ENCODE results near the gene NDFIP2.
A peak's percentile ranks its signal among the peaks of the same experiment; 100 is the strongest.

Gene NDFIP2, protein sequence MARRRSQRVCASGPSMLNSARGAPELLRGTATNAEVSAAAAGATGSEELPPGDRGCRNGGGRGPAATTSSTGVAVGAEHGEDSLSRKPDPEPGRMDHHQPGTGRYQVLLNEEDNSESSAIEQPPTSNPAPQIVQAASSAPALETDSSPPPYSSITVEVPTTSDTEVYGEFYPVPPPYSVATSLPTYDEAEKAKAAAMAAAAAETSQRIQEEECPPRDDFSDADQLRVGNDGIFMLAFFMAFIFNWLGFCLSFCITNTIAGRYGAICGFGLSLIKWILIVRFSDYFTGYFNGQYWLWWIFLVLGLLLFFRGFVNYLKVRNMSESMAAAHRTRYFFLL

DNA sequence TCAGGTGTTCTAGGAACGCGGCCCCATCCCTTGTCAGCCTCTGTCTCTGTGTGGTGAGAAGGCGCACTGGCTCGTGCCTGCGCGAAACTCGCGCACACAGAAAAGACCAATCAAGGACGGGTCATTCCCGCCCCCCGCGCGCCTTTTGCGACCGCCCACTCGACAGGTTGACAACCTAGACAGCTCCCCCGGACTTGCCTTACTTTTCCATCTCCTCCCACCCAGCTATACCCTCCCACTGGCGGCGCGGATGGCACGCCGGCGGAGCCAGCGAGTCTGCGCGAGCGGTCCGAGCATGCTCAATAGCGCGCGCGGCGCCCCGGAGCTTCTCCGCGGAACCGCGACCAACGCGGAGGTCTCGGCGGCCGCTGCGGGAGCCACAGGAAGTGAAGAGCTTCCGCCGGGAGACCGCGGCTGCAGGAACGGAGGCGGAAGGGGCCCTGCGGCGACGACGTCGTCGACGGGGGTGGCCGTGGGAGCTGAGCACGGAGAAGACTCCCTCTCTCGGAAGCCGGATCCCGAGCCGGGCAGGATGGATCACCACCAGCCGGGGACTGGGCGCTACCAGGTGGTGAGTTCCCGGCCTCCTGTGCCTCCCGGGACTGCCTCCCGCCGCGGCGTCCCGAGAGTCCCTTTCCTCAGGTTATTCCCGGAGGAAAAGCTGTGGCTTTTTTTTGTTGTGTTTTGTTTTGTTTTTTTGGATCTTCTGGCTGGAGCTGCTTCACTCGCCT is at the start of gene NDFIP2:
NDFIP2 (plus strand) TSS at position 202 of the 731 bp plus-strand sequence; CDS start at position 251, 49 bp downstream.
- DNase-seq, result peak; percentile 72

DNA sequence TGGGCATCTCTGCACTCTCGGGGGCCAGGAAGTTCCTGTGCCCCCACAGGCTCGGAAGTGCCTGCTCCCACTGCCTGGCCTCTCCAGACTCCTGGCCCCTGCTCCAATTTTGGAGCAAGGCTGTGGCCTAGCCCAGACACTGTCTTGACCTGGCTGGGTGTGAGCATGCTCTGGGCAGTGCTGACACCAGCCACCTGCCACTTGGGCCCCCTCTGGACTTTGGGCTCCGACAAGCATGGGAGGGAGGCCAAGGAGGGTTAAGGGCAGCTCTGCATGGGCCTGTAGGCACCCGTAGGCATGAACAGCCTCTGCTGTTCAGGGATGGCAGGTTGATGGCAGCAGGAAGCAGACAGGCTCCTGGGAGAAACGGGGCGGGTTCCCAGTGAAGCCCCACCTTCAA is 48.9 kb upstream of the NDFIP2 start:
- no peak for DNase-seq

DNA sequence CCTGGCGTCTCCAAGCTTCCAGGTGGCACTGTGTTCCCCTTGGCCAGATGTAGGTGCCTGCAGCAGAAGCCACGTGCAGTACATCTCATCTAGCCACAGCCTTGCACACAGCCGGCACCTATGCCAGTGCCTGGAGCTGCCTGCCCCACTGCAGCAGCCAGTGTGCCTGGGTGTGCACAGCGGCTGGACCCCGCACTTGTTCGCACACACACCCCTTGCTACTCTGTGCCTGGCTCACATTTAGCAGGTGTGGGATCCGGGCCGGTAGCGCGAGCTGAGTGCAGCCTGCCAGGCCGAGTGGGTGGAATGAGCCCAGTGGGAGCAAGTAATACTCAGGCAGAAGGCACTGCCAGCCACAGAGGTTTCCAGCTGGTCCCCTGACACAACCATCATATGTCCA is 48.0 kb upstream of the NDFIP2 start:
- DNase-seq, result no peak

DNA sequence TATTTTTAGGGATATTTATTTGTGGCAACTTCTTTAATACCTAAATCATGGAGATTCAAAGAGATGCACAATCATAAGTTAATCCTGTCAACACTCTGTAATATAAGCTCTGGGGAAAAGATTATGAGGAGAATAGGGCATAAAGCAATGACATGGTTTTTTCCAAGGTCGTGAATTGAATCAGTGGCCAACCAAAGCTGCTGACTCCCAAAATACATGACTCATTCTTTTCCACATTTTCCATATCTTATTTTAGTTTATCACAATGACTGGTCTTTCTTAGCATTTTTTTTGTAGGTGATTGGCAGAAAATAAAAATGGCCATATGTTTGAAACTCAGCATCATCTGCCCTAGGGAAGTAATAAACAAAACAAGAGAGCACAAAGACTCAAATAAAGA is 46.4 kb upstream of the NDFIP2 start:
- DNase-seq, result no peak

DNA sequence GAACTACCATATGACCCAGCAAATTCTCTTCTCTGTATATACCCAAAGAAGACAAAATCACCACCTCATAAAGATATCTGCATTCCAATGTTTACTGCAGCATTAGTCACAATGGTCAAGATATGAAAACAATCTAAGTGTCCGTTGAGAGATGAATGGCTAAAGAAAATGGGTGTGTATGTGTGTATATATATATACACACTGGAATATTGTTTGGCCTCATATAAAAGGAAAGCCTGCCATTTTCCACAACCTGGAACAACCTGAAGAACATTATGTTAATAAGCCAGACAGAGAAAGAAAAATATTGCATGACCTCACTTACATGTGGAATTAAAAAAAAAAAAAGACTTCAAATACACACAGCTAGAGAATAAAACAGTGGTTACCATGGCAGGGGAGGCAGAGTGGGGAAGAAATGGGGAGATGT is 45.4 kb upstream of the NDFIP2 start:
- DNase-seq, result no peak

DNA sequence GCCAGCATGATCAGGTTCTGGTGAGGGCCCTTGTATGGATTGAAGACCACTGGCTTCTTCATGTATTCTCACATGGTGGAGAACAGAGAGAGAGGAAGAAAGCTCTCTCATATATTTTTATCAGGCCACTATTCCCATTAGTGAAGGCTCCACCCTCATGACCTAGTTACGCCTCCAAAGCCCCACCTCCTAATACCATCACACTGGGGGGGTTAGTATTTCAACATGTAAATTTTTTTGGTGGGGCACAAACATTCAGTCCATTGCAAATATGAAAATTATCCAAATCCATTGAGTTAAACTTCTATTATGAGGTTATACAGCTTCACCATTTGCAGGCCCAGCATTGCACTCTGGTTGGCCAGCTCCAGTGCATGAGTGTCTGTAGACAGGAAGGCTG is 41.7 kb upstream of the NDFIP2 start:
- DNase-seq, result no peak

DNA sequence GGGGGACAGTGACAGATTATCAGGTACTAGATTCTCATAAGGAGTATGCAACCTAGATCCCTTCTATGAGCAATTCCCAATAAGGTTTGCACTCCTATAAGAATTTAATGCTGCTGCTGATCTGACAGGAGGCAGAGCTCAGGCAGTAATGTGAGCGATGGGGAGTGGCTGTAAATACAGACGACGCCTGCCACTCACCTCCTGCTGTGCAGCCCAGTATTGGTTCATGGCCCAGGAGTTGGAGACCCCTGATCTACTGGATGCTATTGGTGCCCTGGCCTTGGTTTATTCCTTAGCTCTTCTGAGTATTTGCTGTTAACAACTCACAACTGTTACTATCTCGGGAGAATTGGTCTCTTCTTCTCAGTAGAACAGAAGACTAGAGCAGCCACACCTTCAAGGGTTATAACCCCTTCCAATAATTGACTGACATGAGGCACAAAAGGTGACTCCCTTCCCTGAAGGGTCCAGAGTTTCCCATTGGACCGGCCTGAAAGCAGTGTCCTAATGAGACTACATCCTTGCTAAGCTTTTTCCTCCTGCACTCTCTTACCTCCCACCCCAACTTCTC is 39.9 kb upstream of the NDFIP2 start:
- DNase-seq, result no peak

DNA sequence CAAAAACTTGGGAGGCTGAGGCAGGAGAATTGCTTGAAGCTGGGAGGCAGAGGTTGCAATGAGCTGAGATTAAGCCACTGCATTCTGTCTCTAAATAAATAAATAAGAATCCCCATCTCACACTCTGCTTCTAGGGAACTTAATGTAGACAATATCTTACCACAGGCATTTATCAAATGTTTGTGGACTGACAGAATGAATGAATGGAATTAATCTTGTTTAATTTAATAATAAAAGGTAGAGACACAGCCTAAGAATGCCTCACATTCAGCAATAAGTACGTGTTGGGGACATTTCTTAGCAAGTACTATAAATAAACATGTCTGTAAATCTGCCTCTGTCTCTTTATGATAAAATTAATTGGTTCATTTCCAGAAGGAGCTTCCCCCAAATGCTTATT is 38.7 kb upstream of the NDFIP2 start:
- no peak for DNase-seq

DNA sequence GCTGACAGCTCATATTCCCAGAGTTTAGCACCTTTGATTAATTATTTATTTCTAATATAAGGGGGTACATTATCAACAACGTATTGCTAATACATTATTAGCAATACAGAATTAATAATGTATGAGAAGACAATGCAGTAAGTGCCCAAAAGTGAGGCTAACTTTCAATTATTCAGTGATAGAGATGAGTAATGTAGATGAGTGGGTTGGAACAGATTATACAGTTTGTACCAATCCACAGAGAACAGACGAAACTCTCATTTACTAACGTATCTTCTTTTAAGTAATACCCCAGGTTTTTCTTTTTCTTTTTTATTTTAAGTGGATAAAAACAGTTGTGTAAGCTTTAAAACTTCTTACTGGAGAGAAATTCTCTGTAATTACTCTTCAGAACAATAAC is 38.2 kb upstream of the NDFIP2 start:
- no peak for DNase-seq

DNA sequence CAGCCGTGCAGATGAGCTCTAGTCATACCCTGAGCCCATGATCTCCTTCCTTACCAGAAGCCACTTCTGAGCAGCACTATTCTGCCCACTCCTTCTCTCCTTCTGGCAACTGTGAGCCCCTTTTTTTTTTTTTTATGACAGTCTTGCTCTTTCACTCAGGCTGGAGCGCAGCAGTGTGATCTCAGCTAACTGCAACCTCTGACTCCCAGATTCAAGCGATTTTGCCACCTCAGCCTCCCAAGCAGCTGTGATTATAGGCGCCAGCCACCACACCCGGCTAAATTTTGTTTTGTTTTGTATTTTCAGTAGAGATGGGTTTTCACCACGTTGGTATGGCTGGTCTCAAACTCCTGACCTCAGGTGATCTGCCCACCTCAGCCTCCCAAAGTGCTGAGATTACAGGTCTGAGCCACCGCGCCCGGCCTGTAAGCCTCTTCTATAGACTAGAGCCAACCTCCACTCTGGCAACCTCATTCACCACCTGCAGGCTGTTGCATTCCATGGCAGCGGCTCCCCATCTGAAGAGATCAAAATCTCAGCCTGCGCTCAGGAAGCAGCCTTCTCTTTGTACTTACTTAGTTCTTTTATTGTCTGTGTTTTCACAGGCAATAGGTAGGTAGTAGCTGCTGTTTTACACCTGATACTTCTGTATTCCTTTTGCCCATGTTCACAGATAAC is 34.8 kb upstream of the NDFIP2 start:
- no peak for DNase-seq

DNA sequence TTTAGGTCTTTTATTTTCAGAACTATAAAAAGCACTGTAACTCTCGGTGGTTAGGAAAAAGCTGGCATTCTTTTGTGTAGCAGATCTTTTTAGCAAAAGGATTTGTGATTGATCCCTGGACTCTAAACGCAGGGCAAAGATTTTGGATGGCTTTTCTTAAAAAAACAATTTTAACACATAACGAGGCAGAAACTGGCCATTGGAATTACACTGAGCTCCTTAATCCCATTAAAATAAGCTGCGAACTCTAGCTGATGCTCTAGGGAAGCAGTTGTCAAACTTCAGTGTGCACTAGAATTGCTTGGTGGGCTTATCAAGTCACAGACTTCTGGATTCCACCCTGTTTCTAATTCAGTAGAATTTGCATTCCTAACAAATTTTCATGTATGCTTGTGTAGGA is 33.8 kb upstream of the NDFIP2 start:
- no peak for DNase-seq

DNA sequence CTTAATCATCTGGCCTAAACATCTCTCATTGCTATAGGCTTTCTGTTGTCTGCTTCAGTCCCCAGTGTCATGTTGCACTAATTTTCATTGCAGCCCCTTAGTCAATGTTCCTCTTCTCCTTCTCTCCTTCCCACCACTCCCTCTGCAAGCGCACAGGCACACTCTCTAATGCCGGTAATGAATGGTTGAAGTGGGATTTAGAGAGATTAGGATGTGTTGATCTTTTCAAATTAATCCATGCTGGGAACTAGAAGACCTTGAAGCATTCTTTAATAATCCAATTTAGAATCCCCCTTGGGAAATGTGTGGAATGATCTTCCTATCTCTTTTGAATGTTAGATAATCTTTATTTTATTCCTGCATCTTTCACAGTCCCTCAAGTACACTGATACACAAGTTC is 33.2 kb upstream of the NDFIP2 start:
- DNase-seq, result no peak

DNA sequence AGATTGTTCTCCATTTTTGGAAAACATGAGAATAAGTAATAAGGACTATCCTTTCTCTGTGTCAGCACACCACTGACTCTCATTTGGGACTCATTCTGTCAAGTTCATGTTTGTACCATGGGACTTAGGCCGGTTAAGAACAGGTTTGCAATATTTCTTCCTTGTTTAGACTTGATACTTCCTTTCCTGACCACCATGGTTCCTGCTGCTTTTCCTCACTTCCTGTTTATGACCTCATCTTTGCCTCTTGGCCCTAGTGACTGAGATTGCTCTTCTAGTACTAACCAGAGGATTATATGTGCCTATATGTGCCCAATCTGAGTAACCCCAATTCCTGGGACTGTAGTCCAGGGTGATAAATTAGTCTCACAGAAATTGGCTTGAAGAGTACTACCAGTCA is 32.5 kb upstream of the NDFIP2 start:
- DNase-seq, result no peak

DNA sequence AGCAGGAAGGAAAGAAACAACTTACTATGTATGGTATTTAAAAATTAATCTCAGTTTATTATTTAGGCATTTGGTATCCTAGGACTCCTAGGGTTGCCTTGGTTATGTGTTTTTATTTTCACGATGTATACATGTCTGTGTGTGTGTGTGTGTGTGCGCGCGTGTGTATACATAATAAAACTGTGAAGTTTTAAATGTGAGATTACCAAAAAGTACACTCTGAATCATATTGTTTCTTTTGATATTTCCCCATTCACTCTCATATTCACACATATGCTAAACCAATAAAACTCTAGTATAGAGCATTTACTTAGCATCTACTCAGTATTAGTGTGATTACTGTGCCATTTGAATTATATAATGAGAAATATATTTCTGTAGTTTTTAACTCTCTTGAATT is 30.8 kb upstream of the NDFIP2 start:
- DNase-seq, result no peak

DNA sequence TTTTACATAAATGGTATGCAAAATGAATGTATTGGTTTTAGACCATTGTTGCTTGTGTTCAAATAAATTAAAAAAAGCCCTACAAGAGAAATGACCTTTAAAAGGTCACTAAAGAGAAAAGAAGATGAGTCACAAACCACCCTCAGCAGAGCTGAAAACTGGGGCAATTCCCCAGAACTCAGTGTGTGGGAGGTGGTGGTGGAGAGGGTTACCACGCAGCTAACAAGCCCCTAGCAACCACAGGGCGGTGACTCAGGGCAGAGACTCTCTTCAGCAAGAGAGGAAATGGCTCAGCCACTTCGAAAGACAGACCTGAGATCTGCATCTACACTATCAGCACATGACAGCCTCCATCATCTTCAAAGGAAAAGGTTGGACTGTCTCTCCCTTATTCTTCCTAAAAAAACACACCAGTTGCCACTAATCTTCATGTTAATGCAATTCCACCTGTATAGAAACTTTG is 29.4 kb upstream of the NDFIP2 start:
- DNase-seq, result no peak

DNA sequence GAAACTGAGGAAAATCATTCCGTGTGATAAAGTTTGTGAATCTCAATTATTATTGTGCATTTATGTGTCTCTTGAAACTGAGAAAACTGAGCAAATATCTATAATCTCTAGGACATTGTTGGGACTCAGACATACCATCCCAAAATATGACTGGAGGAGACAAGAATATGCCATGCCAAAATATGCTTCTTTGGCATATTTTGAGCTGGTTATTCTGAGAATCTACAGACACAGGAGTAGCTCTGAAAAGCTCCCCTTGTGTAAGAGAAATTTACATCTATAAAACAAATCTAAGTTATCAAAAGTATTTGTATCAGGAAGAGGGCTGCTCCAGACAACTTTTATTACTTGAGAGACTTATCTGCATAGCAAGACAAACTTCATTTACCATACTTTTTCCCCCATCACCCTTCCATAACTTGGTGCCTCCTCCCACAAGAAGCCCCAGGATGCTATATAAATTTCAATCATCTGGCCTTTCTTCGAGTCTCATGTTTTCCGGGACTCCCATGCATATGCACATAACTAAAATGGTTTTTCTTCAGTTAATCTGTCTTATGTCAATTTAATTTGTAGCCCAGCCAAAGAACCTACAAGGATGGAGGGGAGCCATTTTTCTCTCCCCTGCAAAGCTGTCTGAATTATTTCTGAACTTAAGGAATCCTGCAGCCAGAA is 28.6 kb upstream of the NDFIP2 start:
- no peak for DNase-seq

DNA sequence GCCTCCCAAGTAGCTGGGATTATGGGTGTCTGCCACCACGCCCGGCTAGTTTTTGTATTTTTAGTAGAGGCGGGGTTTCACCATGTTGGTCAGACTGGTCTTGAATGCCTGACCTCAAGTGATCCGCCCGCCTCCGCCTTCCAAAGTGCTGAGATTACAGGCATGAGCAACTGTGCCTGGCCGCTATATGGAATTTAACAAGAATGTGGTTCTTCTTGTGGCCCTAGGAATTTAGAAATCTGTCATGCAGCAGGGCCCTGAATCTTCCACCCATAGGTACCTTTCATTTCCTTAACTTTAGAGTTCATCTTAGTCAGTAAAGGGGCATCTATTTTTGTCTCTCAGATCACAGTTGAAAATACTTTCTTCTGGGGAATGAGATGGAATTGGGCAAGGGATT is 25.6 kb upstream of the NDFIP2 start:
- DNase-seq, result no peak

DNA sequence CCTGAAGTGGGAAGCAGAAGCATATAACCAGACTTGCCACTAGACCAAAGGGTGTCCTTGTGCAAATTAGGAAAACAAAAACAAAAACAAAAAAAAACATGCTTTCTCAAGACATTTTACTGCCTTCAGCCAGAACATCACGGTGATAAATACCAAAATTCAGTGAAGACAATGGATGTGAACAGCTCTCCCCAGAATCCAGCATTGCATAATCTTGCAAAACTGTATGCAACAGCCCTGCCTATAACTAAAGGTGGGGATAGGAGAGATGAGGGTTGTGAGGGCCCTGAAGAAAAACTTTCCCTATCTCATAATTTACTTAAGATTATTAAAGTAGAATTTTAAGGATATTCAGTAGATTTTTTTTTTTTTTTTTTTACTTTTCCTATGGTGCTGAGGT is 24.9 kb upstream of the NDFIP2 start:
- no peak for DNase-seq

DNA sequence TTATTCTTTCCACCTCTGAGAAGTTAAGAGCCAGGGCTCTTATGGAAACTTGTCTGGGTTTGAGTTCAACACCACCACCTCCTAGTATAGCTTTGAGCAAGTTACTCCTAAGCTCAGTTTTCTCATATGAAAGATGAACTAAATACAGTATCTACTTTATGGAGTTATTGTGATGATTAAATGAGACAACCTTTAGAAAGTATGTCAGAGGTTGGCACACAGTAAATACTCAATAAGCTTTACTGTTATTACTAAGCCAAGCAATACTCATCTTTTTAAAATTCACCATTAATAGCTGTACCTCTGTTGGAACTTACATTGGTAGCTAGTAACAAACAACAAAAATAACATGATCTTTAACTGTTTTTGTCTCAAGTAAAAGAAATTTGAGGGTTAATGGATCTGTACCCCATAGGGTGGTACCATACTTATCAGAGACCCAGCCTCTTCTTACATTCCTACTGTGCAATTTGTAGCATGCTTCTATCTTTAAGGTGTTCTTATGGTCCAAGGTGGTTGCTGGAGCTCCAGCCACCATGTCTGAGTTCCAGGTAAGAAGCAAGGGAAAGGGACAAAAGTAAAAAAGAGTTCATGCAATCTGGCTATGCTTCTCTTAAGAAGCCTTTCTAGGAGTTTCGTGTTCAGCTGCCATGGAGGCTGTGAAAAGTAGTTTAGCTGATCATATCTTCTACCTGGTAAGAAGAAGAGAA is 24.1 kb upstream of the NDFIP2 start:
- DNase-seq, result no peak

DNA sequence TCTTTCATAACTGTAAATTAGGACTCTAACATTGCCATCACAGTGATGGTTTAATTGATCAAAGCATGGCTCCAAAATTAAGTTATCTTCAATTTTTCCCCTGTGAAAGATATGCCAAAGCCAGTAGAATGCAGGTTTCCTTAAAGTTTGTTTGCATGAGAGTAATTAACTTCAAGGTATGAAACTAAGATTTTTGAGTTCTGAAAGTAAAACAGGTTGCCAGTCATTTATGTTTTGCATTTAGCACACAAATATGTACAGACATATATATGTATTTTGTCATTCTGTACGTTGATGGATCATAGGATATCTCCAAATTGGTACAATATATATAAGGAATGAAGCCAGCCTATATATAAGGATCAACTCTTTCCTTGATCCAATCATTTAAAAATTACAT is 23.6 kb upstream of the NDFIP2 start:
- DNase-seq, result no peak

DNA sequence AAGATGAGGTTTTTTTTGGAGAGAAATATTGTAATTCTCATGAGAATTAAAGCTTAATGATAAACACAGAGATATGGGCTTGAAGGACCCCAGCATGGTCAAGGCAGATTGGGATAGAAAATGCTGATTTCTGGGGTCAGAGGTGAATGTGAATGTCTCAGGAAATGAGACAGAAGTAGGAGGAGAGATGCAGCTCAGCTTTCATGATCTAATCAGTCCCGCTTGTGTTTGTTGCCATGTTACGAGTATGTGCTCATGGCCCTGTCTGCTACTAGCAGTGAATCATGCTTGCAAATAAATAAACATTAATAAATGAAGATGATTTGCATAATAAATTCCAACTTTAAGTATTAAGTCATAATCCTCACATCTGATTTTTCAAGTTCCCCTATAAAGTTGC is 23.0 kb upstream of the NDFIP2 start:
- no peak for DNase-seq

DNA sequence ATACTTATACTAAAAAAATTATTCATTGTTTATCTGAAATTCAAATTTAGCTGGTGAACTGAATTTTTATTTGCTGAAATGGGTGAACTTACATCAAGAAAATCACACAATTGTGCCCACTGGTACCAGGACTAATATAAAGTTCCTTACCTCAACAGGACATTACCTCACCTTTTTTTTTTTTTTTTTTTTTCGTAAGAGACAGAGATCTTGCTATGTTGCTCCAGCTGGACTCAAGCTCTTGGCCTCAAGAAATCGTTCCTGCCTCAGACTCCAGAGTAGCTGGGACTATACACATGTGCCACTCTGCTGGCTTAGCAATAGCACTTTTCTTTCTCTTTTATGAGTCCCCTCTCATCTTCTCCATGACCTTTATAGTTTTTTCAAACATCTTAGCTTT is 22.5 kb upstream of the NDFIP2 start:
- no peak for DNase-seq

Data from DMS79 treated with DMSO at 0.1 percent for 48 hours (cell line).